SK-N-SH treated with all-trans-retinoic acid at 6 μM for 48 hours (cell line): ENCODE data around the gene AQP10.
"Not testable (repeated sequence)": the region's sequence is repeated elsewhere in the genome, so short reads cannot be mapped to it uniquely, and the experiment has no call there.

Experiments
- ARNTL ChIP-seq: fragments of 450-650 bp; formaldehyde crosslinking; IDR thresholded peaks from 2 replicates; pipeline ENCODE4 v1.5.0; 2020; ENCODE audit warnings: low read depth, mild to moderate bottlenecking, moderate library complexity, borderline replicate concordance
- ESRRG ChIP-seq: fragments of 250-450 bp; sonication (Bioruptor Pico); IDR thresholded peaks from 2 replicates; pipeline ENCODE4 v1.6.1; 2021; ENCODE audit warnings: mild to moderate bottlenecking
- OSR1 ChIP-seq: fragments of 250-450 bp; sonication (Bioruptor Pico); IDR thresholded peaks from 2 replicates; pipeline ENCODE4 v1.8.0; 2022; ENCODE audit warnings: moderate library complexity, mild to moderate bottlenecking, inconsistent platforms
- TOX ChIP-seq: fragments of 250-450 bp; sonication (Bioruptor Pico); IDR thresholded peaks from 2 replicates; pipeline ENCODE4 v1.8.0; 2021; ENCODE audit warnings: mild to moderate bottlenecking, moderate library complexity, borderline replicate concordance
- ZFP30 ChIP-seq: fragments of 450-650 bp; formaldehyde crosslinking; IDR thresholded peaks from 2 replicates; pipeline ENCODE4 v1.5.0; 2022; ENCODE audit warnings: mild to moderate bottlenecking, moderate library complexity
- ZNF565 ChIP-seq: fragments of 450-650 bp; formaldehyde crosslinking; conservative IDR thresholded peaks from 2 replicates; pipeline ENCODE4 v1.5.0; 2020; ENCODE audit warnings: low read depth, mild to moderate bottlenecking, moderate library complexity
- ZNF70 ChIP-seq: fragments of 450-650 bp; formaldehyde crosslinking; IDR thresholded peaks from 2 replicates; pipeline ENCODE4 v1.5.0; 2020; ENCODE audit warnings: mild to moderate bottlenecking, moderate library complexity
- ZNF8 ChIP-seq: fragments of 450-650 bp; formaldehyde crosslinking; IDR thresholded peaks from 2 replicates; pipeline ENCODE4 v1.5.0; 2020; ENCODE audit warnings: mild to moderate bottlenecking, moderate library complexity
- TF ChIP-seq, protein P1 (sequence below): fragments of 250-450 bp; sonication (Bioruptor Pico); IDR thresholded peaks from 2 replicates; pipeline ENCODE4 v1.8.0; 2020; ENCODE audit warnings: mild to moderate bottlenecking, moderate library complexity, borderline replicate concordance
- TF ChIP-seq, protein P2 (sequence below): fragments of 250-450 bp; sonication (Bioruptor Pico); IDR thresholded peaks from 2 replicates; pipeline ENCODE4 v1.5.1; 2020; ENCODE audit warnings: low read depth, mild to moderate bottlenecking, moderate library complexity
- TF ChIP-seq, protein P3 (sequence below): fragments of 250-450 bp; sonication (Bioruptor Pico); IDR thresholded peaks from 2 replicates; pipeline ENCODE4 v1.8.0; 2021; ENCODE audit warnings: low read depth, mild to moderate bottlenecking, moderate library complexity, borderline replicate concordance

DNA sequence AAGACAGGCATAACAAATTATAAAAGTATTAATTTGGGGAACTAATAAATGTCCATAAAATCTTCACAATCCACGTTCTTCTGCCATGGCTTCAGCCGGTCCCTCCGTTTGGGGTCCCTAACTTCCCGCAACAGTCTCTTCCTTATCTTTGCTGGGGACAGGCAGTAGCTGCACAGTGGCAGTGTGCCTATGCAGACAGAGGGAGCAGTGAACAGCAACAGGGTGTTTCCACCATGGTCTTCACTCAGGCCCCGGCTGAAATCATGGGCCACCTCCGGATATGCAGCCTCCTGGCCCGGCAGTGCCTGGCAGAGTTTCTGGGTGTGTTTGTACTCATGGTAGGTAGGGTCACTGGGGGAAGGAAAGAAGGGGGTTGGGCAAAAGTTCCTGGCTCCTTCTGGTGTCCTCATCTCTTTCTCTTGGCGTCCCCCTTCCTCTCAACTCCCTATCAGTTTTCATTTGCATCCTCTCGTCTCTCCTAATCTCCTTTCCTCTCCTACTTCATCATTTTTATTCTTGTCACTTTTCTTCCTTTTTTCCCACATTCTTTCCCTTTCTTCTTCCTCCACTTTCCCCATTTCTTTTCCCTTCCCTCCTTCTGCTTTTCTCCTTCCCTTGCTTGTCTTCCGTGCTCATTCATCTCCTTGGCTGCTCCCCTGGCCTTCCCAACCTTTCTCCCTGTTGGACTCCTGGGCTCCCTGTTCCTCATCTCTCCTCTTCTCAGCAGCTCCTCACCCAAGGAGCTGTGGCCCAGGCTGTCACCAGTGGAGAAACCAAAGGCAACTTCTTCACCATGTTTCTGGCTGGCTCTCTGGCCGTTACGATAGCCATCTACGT lies 8.4 kb upstream of the AQP10 start:
- TF ChIP-seq, protein P1, sequence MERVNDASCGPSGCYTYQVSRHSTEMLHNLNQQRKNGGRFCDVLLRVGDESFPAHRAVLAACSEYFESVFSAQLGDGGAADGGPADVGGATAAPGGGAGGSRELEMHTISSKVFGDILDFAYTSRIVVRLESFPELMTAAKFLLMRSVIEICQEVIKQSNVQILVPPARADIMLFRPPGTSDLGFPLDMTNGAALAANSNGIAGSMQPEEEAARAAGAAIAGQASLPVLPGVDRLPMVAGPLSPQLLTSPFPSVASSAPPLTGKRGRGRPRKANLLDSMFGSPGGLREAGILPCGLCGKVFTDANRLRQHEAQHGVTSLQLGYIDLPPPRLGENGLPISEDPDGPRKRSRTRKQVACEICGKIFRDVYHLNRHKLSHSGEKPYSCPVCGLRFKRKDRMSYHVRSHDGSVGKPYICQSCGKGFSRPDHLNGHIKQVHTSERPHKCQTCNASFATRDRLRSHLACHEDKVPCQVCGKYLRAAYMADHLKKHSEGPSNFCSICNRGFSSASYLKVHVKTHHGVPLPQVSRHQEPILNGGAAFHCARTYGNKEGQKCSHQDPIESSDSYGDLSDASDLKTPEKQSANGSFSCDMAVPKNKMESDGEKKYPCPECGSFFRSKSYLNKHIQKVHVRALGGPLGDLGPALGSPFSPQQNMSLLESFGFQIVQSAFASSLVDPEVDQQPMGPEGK (CRISPR knock-in tag): not testable (repeated sequence)
- not testable (repeated sequence) for TF ChIP-seq TOX (CRISPR knock-in tag); ARNTL (CRISPR knock-in tag); OSR1 (CRISPR knock-in tag); ZNF565; ZNF70 (CRISPR knock-in tag); ZNF8 (CRISPR knock-in tag); ESRRG (CRISPR knock-in tag); ZFP30 (CRISPR knock-in tag)
- TF ChIP-seq, protein P2, sequence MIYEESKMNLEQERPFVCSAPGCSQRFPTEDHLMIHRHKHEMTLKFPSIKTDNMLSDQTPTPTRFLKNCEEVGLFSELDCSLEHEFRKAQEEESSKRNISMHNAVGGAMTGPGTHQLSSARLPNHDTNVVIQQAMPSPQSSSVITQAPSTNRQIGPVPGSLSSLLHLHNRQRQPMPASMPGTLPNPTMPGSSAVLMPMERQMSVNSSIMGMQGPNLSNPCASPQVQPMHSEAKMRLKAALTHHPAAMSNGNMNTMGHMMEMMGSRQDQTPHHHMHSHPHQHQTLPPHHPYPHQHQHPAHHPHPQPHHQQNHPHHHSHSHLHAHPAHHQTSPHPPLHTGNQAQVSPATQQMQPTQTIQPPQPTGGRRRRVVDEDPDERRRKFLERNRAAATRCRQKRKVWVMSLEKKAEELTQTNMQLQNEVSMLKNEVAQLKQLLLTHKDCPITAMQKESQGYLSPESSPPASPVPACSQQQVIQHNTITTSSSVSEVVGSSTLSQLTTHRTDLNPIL (CRISPR knock-in tag): not testable (repeated sequence)
- TF ChIP-seq, protein P3, sequence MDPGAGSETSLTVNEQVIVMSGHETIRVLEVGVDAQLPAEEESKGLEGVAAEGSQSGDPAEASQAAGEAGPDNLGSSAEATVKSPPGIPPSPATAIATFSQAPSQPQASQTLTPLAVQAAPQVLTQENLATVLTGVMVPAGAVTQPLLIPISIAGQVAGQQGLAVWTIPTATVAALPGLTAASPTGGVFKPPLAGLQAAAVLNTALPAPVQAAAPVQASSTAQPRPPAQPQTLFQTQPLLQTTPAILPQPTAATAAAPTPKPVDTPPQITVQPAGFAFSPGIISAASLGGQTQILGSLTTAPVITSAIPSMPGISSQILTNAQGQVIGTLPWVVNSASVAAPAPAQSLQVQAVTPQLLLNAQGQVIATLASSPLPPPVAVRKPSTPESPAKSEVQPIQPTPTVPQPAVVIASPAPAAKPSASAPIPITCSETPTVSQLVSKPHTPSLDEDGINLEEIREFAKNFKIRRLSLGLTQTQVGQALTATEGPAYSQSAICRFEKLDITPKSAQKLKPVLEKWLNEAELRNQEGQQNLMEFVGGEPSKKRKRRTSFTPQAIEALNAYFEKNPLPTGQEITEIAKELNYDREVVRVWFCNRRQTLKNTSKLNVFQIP: not testable (repeated sequence)
